ENCODE data around the gene NIP7. TPM values are rescaled to one million over a fixed set of nuclear protein-coding genes. Genes with fewer than 3 reads are reported as not detected.

NIP7 gene
- total RNA-seq, 1 experiment from 2014 or later = 41.9 TPM

DNA sequence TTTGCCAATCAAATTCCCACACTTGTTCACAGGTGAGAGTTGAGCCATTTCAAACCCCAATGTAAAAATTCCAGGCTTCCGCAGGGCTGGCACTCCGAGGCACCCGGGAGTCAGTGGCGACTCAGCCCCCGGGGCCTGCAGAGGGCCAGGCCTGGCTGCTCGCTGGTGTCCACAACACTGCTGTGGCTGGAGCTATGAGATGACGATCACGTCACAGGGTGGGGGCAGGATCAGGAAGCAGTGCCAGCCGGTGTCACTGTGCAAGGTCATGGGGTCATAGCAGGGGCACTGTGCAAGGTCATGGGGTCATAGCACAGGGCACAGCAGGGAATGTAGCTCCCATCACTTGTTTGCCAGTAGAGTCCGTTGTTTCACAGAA, 20.7 kb upstream of the NIP7 start:
- no peak for DNase-seq (ENCODE audit: low read depth)

DNA sequence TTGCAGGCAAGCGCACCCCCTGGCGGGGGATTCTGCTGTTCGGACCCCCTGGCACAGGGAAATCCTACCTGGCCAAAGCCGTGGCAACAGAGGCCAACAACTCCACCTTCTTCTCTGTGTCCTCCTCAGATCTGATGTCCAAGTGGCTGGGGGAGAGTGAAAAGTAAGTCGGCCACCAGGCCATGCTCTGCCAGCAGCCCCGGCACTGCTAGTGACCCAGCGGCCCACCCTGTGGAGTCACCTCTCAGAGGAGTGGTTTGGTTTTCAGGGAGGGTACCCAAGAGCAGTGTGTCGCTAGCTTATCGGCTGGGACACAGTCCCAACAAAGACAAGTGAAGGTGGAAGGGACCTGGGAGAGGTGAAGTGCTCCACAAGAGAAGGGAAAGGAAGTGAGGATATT, 20.2 kb upstream of the NIP7 start:
- no peak for DNase-seq (ENCODE audit: low read depth)

GRCh38 chr16:69319826-69320739, 19.5 kb upstream of the NIP7 start:
- DNase-seq (ENCODE audit: low read depth) = no peak

GRCh38 chr16:69320740-69321073, 18.9 kb upstream of the NIP7 start:
- DNase-seq (ENCODE audit: low read depth) = no peak

GRCh38 chr16:69321080-69321479, 18.5 kb upstream of the NIP7 start:
- DNase-seq (ENCODE audit: low read depth) = no peak

GRCh38 chr16:69322343-69322742, 17.2 kb upstream of the NIP7 start:
- DNase-seq (ENCODE audit: low read depth) = no peak

GRCh38 chr16:69323415-69323814, 16.2 kb upstream of the NIP7 start:
- no peak for DNase-seq (ENCODE audit: low read depth)

DNA sequence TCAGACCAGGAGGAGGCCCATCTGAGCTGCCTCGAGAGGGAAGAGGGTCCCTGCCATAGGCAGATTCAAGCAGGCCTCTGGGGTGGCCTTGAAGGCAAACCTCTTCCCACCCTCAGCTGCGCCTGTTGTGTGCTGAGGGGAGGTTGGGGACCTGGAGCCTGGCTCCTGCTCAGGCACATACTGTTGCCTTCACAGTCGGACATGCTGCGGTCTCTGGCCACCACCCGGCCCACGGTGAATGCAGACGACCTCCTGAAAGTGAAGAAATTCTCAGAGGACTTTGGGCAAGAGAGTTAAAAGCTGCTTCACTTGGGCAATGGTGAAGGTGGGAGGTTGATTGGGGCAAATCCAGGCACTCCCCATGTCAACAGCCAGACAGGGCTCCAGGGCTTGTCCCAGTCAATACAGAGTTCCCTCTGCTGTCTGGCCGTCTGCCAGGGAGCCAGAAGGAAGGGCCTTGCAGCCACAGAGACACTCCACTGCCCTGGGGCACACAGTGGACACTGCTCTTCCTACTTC, 15.5 kb upstream of the NIP7 start:
- no peak for DNase-seq (ENCODE audit: low read depth)

DNA sequence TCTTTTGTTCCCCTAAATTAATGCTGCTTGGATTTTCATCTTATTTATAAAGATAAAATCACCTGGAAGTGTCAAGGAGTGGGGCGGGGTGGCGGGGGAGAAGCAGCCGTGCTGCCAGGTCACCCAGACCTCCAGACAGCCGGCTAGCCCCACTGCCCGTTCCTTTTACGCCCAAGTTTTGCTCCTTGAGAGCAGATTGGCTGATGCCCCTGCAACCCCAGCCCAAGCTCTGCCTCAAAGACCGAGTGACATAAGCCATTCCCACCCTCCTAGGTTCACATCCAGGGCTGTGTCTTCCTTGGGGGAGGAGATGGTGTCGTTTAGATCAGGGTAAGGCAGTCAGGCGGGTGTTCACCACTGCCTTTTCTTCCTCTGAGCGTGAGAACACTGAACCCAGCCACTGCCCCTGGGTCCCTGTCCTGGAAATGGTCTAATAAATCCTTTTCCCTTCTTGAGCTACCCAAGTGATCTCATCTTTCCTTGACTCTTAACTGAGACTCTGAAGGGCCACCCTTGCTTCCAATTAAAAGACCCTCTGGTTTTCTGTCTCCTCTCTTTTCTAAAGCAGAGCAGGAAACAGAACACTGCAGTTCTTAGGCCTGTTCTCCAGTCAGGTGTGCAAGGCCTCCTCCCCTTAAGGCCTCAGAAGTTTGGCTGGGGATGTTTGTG, 14.9 kb upstream of the NIP7 start:
- DNase-seq (ENCODE audit: low read depth) = no peak

GRCh38 chr16:69325784-69326171, 13.8 kb upstream of the NIP7 start:
- no peak for DNase-seq (ENCODE audit: low read depth)

- no peak for DNase-seq (ENCODE audit: low read depth)
These were observed 13.2 kb upstream of the NIP7 start for GRCh38 chr16:69326172-69326873.

- no peak for DNase-seq (ENCODE audit: low read depth)
These were observed 11.8 kb upstream of the NIP7 start for GRCh38 chr16:69327585-69328310.

DNA sequence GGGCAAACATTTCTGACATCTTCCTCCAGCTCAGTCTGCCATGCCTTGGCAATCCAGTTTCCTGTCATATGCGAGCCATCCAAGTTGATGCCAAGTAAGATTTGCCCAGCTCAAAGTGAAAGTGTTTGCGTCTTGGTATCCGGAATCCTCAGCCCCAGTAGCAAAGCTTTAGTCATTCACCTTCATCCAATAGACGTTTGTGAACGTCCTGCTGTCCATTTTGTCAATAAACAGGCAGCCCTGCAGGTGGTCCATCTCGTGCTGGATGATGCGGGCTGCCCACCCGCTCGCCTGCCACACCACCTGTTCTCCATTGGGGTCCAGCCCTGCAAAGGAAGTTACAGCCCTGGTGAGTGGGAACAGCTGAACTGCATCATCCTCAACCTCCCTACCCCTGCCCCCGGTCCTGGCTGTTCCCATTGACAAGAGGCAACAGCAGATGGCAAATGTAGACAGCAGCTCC, 10.7 kb upstream of the NIP7 start:
- DNase-seq (ENCODE audit: low read depth) = peak; percentile 54

DNA sequence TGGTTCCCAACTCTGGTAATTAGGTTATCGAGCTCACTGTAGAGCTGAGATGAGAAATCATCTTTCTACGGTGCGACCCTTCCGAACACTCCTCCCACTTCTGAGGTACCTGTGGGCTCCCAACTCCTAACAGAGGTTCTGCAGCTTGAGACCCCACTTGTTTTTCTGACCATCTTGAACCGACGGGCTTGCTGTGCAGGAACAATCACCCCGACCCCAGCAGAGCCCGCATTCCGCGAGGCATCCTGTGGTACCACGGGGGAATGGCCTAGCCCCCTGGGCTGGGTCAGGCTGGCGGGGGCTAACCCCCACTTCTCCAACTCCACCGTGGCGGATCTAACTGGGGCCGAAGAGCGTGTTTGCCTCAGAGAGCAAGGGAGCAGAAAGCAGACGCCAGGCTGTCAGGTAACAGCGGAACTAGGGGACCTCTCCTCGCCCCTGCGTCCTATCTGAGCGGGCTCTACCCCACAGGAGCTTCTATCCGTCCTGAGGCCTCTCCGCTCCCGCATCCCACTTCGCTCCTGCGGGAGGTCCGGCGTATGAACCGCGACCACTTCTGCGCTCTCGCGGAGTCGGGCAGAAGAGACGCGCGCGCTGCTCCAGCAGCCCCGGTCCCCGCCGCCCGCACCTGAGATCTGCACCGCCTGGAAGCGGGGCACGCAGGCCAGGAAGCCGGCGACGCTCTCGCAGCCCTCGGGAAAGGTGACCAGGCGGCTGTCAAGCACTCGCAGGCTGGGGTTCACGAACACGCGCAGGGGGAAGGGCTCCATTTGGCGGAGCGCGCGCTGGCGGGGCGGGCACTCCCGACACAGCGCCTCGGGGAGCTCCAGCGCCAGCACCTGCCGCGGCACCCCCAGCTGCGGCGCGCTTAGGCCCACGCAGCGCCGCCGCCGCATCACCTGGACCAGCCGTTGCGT, 9.9 kb upstream of the NIP7 start:
- no peak for DNase-seq (ENCODE audit: low read depth)

- DNase-seq (ENCODE audit: low read depth) = peak; percentile 96
These were observed 9.1 kb upstream of the NIP7 start, which contains the start of gene PDF for GRCh38 chr16:69330286-69331109. Gene PDF, minus strand, starts transcription at chr16:69330588. Its CDS starts 18 bp downstream, at chr16:69330570.

DNA sequence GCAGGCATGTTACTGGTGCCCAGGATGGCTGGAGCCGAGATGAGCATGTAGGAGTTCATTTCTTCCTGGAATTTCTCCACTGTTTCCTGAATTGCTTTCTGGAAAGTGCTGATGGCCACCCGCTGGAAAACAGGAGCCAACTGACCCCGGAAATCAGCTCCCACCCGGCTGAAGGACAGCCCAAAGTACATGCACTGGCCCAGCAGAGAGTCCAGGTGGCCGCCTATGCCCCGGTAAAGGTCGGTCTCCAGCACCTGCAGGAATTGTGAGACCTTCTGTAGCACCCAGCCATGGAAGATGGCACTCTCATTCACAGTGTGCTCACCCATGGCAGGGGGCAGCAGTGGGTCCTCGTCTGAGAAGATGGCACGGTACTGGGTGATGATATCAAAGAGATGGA, 4.9 kb upstream of the NIP7 start:
- DNase-seq (ENCODE audit: low read depth) = no peak

DNA sequence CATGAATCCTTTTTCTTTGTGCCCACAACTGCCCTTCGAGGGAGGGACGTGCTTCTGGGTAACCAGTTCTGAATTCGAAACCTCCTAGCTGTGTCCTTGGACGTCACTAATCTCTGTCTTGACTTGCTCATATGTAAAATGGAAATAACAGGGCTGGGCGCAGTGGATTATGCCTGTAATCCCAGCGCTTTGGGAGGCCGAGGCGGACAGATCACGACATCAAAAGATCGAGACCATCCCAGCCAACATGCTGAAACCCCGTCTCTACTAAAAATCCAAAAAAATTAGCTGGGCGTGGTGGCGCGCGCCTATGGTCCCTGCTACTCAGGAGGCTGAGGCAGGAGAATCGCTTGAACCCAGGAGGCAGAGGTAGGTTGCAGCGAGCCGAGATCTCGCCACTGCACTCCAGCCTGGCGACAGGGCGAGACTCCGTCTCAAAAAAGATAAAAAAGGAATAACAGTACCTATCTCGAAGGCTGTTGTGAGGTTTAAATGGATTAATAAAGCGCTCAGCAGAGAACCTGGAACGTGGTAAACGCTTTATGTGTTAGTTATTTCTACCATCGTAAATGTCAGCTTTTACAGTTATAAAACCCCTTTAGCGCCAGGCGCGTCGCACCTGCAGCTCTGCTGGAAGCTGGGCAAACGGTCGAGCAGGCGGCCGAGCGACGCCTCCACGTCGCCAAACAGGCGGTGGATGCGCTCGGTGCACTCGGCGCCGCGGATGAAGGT, 849 bp upstream of the NIP7 start:
- no peak for DNase-seq (ENCODE audit: low read depth)

DNA sequence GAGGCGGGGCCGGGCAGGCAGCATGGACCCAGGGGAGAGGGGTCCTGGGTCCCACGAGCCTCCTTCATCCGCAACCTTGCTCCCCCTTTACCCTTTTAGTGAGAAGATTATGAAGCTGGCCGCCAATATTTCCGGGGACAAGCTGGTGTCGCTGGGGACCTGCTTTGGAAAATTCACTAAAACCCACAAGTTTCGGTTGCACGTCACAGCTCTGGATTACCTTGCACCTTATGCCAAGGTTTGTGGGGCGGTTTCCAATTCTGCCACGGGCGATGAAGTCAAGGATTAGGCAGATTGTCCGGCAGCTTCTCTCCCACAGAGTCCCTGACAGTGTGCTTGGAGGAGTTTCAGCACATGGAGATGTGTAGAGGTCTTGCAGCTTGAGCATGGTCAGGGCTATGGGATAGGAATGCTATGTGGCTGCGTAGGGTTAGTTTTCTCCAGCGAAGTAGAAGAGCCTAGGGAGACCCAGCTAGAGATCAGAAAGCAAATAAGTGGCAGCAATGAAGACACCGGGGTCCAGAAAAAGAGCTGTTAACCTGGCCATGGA, 598 bp downstream of the NIP7 start:
- DNase-seq (ENCODE audit: low read depth) = no peak

GRCh38 chr16:69344171-69344570, 4.6 kb downstream of the NIP7 start:
- no peak for DNase-seq (ENCODE audit: low read depth)
